Neural crest cell (in vitro differentiated cells): ENCODE measurements around the gene COL18A1. TPM values are rescaled to one million over a fixed set of nuclear protein-coding genes. Genes with fewer than 3 reads are reported as not detected.

Source experiments
- DNase-seq: peaks from one replicate; pipeline ENCODE4 v3.0.0; 2021; ENCODE audit warnings: low read depth, mixed read lengths, low spot score
- H3K27ac Mint-ChIP-seq: one replicate; pipeline ENCODE4 v1.8.0; 2021; ENCODE audit warnings: mild to moderate bottlenecking, mixed read lengths; ENCODE audit not compliant: unreplicated experiment
- H3K27me3 Mint-ChIP-seq: 2 replicates; pipeline ENCODE4 v1.8.0; 2021; ENCODE audit warnings: low read depth, mild to moderate bottlenecking, mixed read lengths
- H3K36me3 Mint-ChIP-seq: 2 replicates; pipeline ENCODE4 v1.8.0; 2021; ENCODE audit warnings: low read depth, mild to moderate bottlenecking, mixed read lengths
- H3K4me1 Mint-ChIP-seq: 2 replicates; pipeline ENCODE4 v1.8.0; 2021; ENCODE audit warnings: mixed read lengths
- H3K4me3 Mint-ChIP-seq: one replicate; pipeline ENCODE4 v1.8.0; 2021; ENCODE audit warnings: mild to moderate bottlenecking, mixed read lengths
- H3K9me3 Mint-ChIP-seq: 2 replicates; pipeline ENCODE4 v1.8.0; 2021; ENCODE audit warnings: mixed read lengths
- microRNA-seq: library from miRNA; unstranded; fragments of <30 nt; microRNA quantifications from one replicate; pipeline ENCODE4, GENCODE V29; 2020
- total RNA-seq: library from RNA; stranded (reverse); gene quantifications from 2 replicates; pipeline ENCODE4 v1.2.1, GENCODE V29; 2021
- TF ChIP-seq, protein P1 (sequence below): fragments of 200-600 bp; sonication (generic); conservative IDR thresholded peaks from 2 replicates; pipeline ENCODE4 v1.5.0; 2021; ENCODE audit warnings: antibody characterized with exemption, mild to moderate bottlenecking

Gene COL18A1
- total RNA-seq, 1 donor from 2014 or later, result 19.2 TPM

DNA sequence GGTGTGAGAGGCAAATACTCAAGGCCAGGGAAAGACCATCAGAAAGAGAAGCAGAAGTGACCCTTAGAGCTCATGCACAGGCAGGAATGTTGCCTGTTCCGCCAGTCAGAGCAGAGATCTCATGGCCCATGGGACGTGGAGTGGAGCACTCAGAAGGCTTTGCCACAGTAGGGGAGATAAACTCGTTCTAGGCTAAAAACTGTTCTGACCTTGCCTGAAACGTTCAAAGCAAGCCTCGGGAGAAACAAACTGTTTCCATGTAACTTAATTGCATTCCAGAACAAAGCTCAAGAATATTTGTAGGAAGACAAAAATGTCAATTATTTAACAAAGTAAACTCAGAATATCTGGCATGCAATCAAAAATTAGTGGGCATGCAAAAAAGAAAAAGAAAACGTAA is 158.0 kb downstream of the COL18A1 start:
- no peak for DNase-seq
- peaks cover 30% of the 10 kb centered on the region for H3K27me3 Mint-ChIP-seq
- H3K4me3 Mint-ChIP-seq, result no peak overlapping the region
- no peaks in the 10 kb centered on the region for H3K9me3 Mint-ChIP-seq
- TF ChIP-seq, protein P1, sequence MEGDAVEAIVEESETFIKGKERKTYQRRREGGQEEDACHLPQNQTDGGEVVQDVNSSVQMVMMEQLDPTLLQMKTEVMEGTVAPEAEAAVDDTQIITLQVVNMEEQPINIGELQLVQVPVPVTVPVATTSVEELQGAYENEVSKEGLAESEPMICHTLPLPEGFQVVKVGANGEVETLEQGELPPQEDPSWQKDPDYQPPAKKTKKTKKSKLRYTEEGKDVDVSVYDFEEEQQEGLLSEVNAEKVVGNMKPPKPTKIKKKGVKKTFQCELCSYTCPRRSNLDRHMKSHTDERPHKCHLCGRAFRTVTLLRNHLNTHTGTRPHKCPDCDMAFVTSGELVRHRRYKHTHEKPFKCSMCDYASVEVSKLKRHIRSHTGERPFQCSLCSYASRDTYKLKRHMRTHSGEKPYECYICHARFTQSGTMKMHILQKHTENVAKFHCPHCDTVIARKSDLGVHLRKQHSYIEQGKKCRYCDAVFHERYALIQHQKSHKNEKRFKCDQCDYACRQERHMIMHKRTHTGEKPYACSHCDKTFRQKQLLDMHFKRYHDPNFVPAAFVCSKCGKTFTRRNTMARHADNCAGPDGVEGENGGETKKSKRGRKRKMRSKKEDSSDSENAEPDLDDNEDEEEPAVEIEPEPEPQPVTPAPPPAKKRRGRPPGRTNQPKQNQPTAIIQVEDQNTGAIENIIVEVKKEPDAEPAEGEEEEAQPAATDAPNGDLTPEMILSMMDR, result no peak
- H3K4me1 Mint-ChIP-seq, result no peaks in the 10 kb centered on the region
- no peak overlapping the region for H3K27ac Mint-ChIP-seq
- H3K36me3 Mint-ChIP-seq, result no peaks in the 10 kb centered on the region

Small RNA genes within 50 kb of the gene (microRNA-seq; reads per million reads assigned to microRNA genes)
- gene MIR6815, result 4.1 reads per million

Other genes with a start within 250 kb of the COL18A1 start
- gene POFUT2, start 117.3 kb upstream of the COL18A1 start, total RNA-seq, result 35.4 and 39.5 TPM in 2 replicates
- 31.6 and 35.1 TPM in 2 replicates for gene SLC19A1, start 137.3 kb downstream of the COL18A1 start, total RNA-seq
- 5.1 and 5.6 TPM in 2 replicates for gene PCBP3, start 238.6 kb downstream of the COL18A1 start, total RNA-seq